SJSA1 (cell line): ENCODE data around the gene ADAM12. TPM values are rescaled to one million over a fixed set of nuclear protein-coding genes. Genes with fewer than 3 reads are reported as not detected.

Experiments
- DNase-seq, 2 experiments: peaks; one replicate each; pipeline ENCODE4 v3.0.0-alpha.2; 2015 to 2020; ENCODE audit warnings: low spot score in 2 of 2, low read depth in 1 of 2
- H3K27ac ChIP-seq: fragments of 250-450 bp; sonication (Bioruptor Pico); 2 replicates; pipeline ENCODE4 v1.5.1; 2020; ENCODE audit warnings: mild to moderate bottlenecking, moderate library complexity
- H3K27me3 ChIP-seq: fragments of 250-450 bp; sonication (Bioruptor Pico); replicated peaks from 2 replicates; pipeline ENCODE4 v1.5.1; 2020; ENCODE audit warnings: mild to moderate bottlenecking, moderate library complexity
- H3K36me3 ChIP-seq: fragments of 250-450 bp; sonication (Bioruptor Pico); 2 replicates; pipeline ENCODE4 v1.5.1; 2020; ENCODE audit warnings: mild to moderate bottlenecking
- H3K4me1 ChIP-seq: fragments of 250-450 bp; sonication (Bioruptor Pico); replicated peaks from 2 replicates; pipeline ENCODE4 v1.6.1; 2021; ENCODE audit warnings: mild to moderate bottlenecking
- H3K4me3 ChIP-seq: fragments of 250-450 bp; sonication (Bioruptor Pico); 2 replicates; pipeline ENCODE4 v1.5.1; 2020; ENCODE audit warnings: mild to moderate bottlenecking
- H3K9me3 ChIP-seq: fragments of 250-450 bp; sonication (Bioruptor Pico); replicated peaks from 2 replicates; pipeline ENCODE4 v1.5.1; 2020; ENCODE audit warnings: mild to moderate bottlenecking
- total RNA-seq: library from RNA; depleted of rRNA; stranded (reverse); fragments of >200 nt; shearing (Covaris generic); gene quantifications from 2 replicates; pipeline ENCODE4 v1.2.3, GENCODE V29; 2014

ADAM12 gene
- total RNA-seq, 1 experiment from 2014 or later = 3.6 TPM

GRCh38 chr10:126422567-126422966 is 34.3 kb upstream of the ADAM12 start:
- peak in 1 of 2 experiments; percentile 63 for DNase-seq

DNA sequence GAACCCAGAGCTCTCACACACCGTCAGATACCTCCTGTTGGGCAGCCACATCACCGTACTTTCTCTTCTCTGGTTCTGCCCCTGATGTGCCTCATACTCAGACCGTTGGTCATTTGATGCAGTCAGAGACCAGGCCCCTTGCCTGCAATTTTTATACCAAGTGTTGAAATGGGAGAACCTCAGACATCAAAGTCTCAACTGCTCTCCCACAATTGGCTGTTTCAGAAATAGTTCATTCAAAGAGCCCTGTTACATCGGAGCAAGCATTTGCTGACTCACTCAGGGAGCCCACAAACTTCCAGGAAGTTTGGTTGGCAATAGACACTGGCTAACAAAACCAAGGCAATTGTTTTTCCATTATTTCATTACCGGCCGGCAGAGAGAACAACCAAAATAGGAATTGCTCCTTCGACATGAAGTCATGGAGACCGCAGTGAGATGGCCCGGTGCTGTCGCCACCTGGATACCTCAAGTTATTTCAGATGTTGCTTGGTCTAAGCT is 33.5 kb upstream of the ADAM12 start:
- Histone ChIP-seq H3K36me3 (no peaks in the 10 kb centered on the region), H3K27ac (peak overlapping the region; percentile 93), H3K4me3 (peak overlapping the region; percentile 21), H3K4me1 (peaks cover 29% of the 10 kb centered on the region), H3K9me3 (peaks cover 11% of the 10 kb centered on the region), H3K27me3 (no peaks in the 10 kb centered on the region)
- peak; percentile 87 to 93 for DNase-seq

More at GRCh38 chr10:126422567-126422966, 34.3 kb upstream of the ADAM12 start:
- Histone ChIP-seq H3K27me3 (no peaks in the 10 kb centered on the region), H3K27ac (peak overlapping the region; percentile 93), H3K4me3 (no peak overlapping the region), H3K9me3 (peaks cover 11% of the 10 kb centered on the region), H3K36me3 (no peaks in the 10 kb centered on the region), H3K4me1 (peaks cover 29% of the 10 kb centered on the region)

DNA sequence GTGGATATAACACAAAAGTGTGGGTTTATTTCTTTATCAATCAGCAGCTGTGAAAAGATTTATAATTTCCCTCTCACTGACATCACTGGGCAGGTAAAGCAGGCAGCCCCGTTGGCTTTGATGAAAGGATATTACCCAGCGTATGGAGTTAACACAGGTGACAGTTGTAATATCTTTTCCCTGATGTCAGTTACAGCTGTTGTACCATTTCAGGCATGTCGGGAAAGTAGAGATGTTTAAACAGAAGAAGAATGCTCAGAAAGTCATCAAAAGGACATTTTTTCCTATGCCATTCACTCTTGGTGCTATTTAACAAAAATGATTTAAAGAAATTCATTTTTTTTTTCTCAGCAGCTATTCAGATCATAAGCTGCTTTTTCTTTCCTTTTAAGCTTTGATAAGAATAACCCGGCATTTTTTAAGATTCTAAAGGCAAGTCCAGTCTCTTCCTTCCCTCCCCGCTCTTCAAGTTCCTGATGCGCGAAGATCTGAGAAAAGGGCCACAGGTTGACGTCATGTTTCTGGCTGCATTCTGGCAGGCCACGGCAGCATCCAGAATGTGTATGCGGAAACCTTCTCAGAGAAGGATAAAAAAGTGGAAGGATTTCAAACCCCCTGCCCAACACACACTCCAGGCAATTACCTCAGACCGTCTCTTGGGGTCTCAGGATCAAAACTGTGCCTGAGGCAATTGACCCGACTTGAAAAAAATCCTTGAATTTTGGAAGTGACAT is 32.5 kb upstream of the ADAM12 start:
- DNase-seq = no peak
- Histone ChIP-seq H3K4me3 (no peak overlapping the region), H3K36me3 (no peaks in the 10 kb centered on the region), H3K27me3 (no peaks in the 10 kb centered on the region), H3K9me3 (peaks cover 11% of the 10 kb centered on the region), H3K27ac (peak overlapping the region; percentile 93), H3K4me1 (peaks cover 29% of the 10 kb centered on the region)

GRCh38 chr10:126417220-126417825 is 29.0 kb upstream of the ADAM12 start:
- Histone ChIP-seq H3K4me1 (peaks cover 19% of the 10 kb centered on the region), H3K27me3 (no peaks in the 10 kb centered on the region), H3K4me3 (no peak overlapping the region), H3K36me3 (no peaks in the 10 kb centered on the region), H3K27ac (no peak overlapping the region), H3K9me3 (no peaks in the 10 kb centered on the region)
- DNase-seq = no peak

DNA sequence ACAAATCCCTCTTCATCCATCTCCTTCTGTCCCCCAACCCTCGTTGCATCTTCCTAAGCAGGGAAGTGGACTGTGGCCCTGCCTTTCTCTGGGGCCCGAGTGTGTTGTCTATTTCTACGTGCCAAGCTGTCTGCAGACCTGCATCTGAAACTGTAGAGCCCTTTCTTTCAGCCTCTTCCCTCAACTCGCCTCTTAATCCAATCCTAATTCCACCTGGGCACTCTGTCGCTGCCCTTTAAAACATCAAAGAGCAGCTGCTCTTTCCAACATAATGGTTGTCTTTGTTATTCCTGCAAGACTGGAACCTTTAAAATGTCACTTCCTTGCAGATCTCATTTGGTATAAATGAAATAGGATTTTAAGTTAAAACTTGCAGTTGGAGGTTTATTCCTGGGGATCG is 21.5 kb upstream of the ADAM12 start:
- H3K4me3 ChIP-seq = no peak overlapping the region
- no peaks in the 10 kb centered on the region for H3K36me3 ChIP-seq
- no peak overlapping the region for H3K27ac ChIP-seq
- H3K4me1 ChIP-seq = 0 out of 2 replicates have a peak, but pooled peaks cover 8% of the 10 kb centered on the region
- no peak for DNase-seq
- H3K27me3 ChIP-seq = no peaks in the 10 kb centered on the region
- H3K9me3 ChIP-seq = no peaks in the 10 kb centered on the region

- H3K27ac ChIP-seq = no peak overlapping the region
- H3K36me3 ChIP-seq = no peaks in the 10 kb centered on the region
- H3K4me3 ChIP-seq = no peak overlapping the region
- H3K4me1 ChIP-seq = 0 out of 2 replicates have a peak, but pooled peaks cover 8% of the 10 kb centered on the region
- no peak for DNase-seq
- no peaks in the 10 kb centered on the region for H3K27me3 ChIP-seq
- no peaks in the 10 kb centered on the region for H3K9me3 ChIP-seq
These were observed 20.8 kb upstream of the ADAM12 start for GRCh38 chr10:126408953-126409641.

GRCh38 chr10:126407831-126408230 is 19.6 kb upstream of the ADAM12 start:
- 0 out of 2 replicates have a peak, but pooled peaks cover 8% of the 10 kb centered on the region for H3K4me1 ChIP-seq
- no peaks in the 10 kb centered on the region for H3K36me3 ChIP-seq
- H3K27ac ChIP-seq = no peak overlapping the region
- DNase-seq = no peak
- no peaks in the 10 kb centered on the region for H3K27me3 ChIP-seq
- no peak overlapping the region for H3K4me3 ChIP-seq
- H3K9me3 ChIP-seq = no peaks in the 10 kb centered on the region

DNA sequence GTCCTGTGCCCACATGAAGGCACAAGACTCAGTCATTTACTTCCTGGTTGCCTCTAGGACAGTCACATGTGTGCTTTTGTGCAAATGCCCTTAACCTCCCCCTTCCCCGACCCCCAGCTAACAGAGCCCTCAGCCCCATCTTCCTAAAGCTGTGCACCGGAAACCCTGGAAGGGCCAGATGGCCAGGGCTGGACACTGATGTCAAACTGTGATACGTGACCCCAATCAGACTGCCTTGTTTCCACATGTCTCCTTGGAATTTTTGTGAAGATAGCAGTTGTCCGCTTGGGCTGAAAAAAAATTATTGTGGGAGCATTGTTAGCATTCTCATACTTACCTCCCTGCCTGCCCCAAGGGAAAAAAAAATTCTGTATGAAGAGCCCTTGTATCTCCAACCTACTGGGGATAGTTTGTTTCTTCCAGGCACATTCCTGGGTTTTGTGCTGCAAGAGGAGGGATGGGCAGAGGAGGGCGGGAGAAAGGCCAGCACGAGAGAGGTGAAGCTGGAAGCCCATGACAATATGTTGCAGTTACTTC is 17.0 kb upstream of the ADAM12 start:
- no peaks in the 10 kb centered on the region for H3K9me3 ChIP-seq
- peak in 1 of 2 experiments; percentile 31 for DNase-seq
- H3K27ac ChIP-seq = no peak overlapping the region; the same call in 1 of the 2 replicates
- H3K4me1 ChIP-seq = 0 out of 2 replicates have a peak, but pooled peaks cover 8% of the 10 kb centered on the region
- H3K36me3 ChIP-seq = no peaks in the 10 kb centered on the region
- no peaks in the 10 kb centered on the region for H3K27me3 ChIP-seq
- no peak overlapping the region for H3K4me3 ChIP-seq

- Histone ChIP-seq H3K27me3 (no peaks in the 10 kb centered on the region), H3K9me3 (no peaks in the 10 kb centered on the region), H3K27ac (no peak overlapping the region), H3K36me3 (no peaks in the 10 kb centered on the region), H3K4me1 (peaks cover 20% of the 10 kb centered on the region), H3K4me3 (no peak overlapping the region)
- no peak for DNase-seq
These were observed 14.7 kb upstream of the ADAM12 start for GRCh38 chr10:126402721-126403695.

DNA sequence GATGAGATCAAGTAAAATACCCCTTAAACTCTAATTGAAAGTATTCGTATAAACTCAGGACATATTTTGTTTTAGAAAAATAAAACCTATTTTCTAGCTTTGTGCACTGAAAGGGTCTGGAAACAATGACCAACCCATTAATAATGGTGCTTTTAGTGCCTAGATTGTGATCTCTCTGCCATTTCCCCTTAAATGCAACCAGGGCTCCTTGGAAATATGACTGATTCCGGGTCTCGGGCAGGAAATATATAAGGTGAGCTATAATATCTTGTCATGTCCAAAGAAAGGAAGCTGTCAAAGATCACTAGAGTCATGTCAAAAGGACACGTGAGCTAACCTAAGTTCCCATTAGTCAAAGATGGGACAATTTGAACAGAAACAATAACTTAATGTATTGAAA is 12.4 kb upstream of the ADAM12 start:
- Histone ChIP-seq H3K27me3 (no peaks in the 10 kb centered on the region), H3K27ac (no peak overlapping the region), H3K4me3 (no peak overlapping the region), H3K4me1 (peaks cover 30% of the 10 kb centered on the region), H3K9me3 (no peaks in the 10 kb centered on the region), H3K36me3 (no peaks in the 10 kb centered on the region)
- no peak for DNase-seq

DNA sequence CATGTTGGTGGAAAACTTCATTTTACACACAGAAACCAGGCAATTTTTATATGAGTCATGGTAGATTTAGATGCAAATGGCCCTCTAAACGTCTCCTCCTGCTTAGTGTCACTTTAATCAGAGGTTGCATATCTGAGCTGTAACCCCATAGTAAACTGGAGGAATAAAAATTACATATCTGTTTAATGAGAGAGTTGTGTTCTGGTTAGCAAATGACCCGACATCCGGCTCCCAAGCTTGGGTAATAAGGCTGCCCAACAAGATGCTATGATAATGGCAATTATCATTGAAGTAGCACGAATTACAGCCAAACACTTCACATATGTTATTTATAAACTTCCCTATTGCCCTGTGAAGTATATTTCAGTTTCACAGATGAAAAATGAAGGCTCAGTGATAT is 10.6 kb upstream of the ADAM12 start:
- Histone ChIP-seq H3K9me3 (no peaks in the 10 kb centered on the region), H3K4me1 (peaks cover 26% of the 10 kb centered on the region), H3K27ac (no peak overlapping the region), H3K27me3 (no peaks in the 10 kb centered on the region), H3K4me3 (no peak overlapping the region), H3K36me3 (no peaks in the 10 kb centered on the region)
- no peak for DNase-seq

DNA sequence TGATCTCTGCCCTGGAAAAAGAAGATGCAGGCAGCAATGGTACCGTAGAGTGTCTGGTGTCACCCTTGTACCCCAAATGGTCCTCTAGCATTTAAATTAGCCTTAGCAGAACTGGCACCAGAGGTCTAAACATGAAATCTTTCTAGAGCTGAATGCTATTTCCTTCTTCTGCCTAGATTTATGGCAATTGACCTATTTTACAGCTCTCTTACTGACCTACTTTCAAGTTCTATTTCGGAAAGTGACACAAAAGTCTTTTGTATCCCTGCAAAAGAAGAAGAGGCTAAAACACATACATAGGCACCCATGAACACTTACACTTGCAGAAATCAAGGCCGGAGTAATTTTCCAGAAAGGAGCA is 10.1 kb upstream of the ADAM12 start:
- Histone ChIP-seq H3K4me3 (no peak overlapping the region), H3K9me3 (no peaks in the 10 kb centered on the region), H3K27me3 (no peaks in the 10 kb centered on the region), H3K4me1 (peaks cover 26% of the 10 kb centered on the region), H3K27ac (peak overlapping the region; percentile 50), H3K36me3 (no peaks in the 10 kb centered on the region)
- no peak for DNase-seq
